GM18868 (cell line): ENCODE results near the gene PLTP.
A peak's percentile ranks its signal among the peaks of the same experiment; 100 is the strongest.
"Not testable (repeated sequence)": the region's sequence is repeated elsewhere in the genome, so short reads cannot be mapped to it uniquely, and the experiment has no call there.

Source experiments
- ATAC-seq: cut with Tn5 transposase; IDR thresholded peaks from one replicate; pipeline ENCODE4 v1.9.1; 2021; ENCODE audit warnings: mild to moderate bottlenecking, moderate library complexity; ENCODE audit not compliant: unreplicated experiment

The PLTP gene

DNA sequence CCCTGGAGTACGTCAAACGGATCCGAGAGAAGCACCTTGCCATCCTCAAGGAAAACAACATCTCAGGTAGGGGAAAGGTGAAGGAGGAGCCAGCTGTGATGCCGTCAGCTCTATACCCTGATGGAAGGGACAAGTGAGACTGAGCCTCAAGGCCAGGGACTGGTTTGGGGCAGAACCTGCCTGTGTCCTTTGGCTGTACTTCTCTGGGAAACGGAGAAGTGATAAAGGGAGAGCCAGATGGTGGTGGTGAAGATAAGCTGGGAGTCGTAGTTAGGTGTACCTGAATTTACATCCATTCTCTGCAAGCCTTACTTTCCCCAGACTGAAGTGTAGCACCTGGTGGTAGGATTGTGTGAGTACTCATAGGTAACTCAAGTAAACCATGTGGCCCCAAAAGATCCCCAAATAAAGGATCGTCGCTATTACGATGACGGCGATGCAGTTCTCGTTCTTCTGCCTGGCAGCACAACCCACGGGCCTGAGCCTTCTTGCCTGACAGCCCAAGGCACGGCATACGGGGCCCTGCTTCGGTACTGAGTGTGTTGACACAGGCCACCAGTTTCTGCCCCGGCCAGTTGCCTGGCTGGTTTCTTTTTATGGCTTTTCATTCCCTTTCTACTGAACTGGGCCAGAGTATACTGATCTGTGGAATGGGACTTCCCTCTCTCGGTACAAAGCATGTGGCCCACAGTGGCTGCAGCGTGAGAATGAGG, 33.2 kb upstream of the PLTP start:
- no peak for ATAC-seq

DNA sequence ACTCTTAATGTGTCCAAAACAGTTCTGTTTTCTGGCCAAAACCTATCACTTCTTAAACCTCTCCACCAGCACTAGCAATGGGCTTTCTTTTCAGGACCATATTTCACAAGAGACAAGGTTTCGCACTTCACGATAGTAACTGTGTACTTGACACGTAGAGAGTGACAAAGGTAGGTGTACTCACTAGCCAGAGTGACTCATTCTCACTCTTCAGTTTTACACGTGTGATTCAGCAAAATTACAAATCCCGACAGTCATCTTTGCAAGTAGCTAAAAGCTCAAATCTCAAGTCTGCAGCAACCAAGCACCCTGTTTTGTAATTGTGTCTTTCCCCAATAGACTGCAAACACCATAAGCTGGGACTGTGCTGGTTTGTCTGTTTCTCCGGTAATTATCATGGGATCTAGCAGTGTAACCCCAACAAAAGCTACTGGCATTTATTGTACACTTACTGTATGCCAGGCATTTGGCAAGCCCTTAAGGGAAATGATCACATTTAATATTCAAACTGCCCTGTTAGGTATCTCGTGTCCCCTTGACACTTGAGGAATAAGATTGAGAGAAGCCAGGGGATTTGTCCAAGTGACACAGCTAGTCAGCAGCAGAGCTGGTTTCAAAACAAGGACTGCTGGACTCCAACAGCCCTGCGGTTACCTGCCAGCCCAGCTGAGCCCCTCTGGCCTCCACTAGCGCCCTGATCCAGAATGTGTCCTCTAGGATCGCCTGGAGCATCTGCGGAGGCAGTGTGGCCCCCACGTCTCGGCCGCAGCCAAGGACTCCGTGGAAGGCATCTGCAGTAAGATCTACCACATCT, 32.4 kb upstream of the PLTP start:
- no peak for ATAC-seq

GRCh38 chr20:45943613-45944012, 31.7 kb upstream of the PLTP start:
- ATAC-seq, result no peak

DNA sequence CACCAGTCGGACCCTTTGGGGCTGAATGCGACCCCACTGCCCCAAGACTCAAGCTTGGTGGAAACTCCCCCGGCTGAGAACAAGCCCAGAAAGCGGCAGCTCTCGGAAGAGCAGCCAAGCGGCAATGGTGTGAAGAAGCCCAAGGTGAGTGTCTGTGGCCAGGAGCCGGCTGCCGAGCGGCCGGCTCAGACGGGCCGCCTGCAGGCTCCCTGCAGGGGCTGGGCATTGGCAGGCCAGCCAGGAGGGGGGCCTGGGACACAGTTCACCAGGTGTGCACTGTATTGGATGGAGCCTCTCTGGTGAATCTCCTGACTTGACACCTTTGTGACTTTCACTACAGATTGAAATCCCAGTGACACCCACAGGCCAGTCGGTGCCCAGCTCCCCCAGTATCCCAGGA, 28.5 kb upstream of the PLTP start:
- ATAC-seq, result no peak

DNA sequence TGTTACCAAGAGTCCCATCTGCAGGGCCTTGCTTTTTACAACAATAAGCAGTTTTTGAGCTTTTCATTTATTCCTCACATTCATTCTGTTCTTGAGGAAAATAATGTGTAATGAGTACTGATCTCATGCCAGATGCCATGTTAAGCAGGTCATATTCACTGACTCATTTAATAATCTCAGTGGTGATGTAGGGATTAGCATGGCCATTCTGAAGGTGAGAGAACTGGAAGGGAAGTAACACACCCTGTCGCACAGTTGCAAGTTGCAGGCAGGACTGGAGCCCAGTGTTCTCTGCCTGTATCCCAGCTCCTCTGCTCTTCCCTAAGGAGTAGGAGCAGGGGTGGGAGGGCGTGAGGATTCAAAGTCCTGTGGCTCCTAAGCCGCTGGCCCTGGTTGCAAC, 28.1 kb upstream of the PLTP start:
- no peak for ATAC-seq

GRCh38 chr20:45938727-45939438, 26.9 kb upstream of the PLTP start:
- ATAC-seq, result no peak

GRCh38 chr20:45937765-45938164, 25.8 kb upstream of the PLTP start:
- no peak for ATAC-seq

GRCh38 chr20:45935416-45936046, 23.6 kb upstream of the PLTP start:
- ATAC-seq, result peak; percentile 7

DNA sequence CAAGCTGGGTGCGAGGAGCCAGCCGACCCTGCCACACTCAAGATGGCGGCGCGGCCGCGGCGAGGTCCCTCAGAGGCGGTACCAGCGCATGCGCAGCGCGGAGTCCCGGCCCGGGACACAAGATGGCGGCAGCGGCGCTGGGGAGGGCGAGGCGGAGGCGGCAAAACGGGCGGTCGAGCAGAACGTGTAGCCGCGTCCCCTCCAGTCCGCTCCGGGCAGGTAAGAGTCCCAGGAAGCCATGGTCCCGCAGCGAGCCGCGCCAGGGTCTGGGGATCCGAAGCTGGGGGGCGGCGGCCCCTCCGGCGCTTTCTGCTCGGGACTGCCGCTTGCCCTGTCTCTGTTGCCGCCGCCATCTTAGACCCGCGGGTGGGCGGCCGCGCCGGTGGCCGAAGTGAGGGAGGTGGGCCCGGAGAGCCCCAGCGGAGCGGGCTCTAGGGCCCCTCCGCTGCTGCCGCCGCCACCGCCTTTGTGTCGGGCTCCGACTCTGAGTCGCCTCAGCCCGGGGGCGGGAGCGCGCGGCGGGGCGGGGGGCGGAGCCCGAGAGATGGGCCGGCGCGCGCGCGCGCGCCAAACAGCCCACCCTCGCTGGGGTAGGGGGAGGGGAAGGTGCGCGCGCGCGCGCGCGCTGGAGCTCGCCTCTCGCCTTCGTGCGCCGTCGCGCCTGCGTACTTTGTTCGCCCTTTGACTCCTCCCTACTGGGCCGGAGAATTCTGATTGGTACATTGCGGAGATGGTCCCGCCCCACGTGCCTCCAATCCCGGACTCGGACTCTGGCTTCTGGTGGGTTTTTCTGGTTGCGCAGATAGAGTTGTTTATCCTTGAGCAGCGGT, 22.8 kb upstream of the PLTP start, which contains the start of gene PCIF1:
PCIF1 (plus strand) TSS at position 98 of the 830 bp plus-strand sequence. CDS start 4,317 bp downstream, outside the sequence.
- ATAC-seq, result peak; percentile 78

GRCh38 chr20:45934046-45934585, 22.2 kb upstream of the PLTP start:
- ATAC-seq, result peak; percentile 10

DNA sequence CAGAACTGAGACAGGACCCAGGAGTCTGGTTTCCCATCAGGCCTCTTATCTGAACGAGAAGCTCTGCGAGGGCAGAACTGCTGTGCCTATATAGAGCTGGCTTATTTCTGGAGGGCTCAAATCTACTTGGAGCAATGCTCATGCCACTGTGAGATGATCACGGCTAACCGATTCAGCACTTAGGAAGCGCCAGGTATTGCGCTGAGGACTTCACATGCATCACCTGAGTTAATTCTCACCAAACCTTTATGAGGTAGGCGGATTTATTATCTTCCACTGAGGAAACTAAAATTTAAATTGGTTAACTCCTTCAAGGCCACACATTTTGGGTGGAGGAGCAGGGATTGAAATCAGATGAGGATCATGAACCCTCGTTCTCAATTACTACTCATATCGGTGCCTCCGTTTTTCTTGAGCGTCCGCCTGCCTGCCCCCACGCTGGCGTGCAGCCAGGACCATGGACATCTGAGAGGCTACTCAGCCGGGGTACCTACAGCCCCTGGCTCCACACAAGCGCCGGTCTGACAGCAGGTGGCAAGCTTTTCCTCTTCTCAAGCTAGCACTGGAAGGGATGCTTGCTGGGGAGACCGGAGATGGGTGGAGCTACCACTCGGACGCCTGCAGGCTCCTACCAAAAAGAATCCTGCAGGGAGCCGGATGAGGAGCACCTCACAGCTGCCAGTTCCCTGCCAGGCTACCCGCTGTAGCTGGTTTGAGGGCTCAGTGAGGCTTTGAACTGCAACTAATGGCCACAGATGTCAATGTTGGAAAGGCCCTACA, 21.5 kb upstream of the PLTP start:
- peak; percentile 29 for ATAC-seq

DNA sequence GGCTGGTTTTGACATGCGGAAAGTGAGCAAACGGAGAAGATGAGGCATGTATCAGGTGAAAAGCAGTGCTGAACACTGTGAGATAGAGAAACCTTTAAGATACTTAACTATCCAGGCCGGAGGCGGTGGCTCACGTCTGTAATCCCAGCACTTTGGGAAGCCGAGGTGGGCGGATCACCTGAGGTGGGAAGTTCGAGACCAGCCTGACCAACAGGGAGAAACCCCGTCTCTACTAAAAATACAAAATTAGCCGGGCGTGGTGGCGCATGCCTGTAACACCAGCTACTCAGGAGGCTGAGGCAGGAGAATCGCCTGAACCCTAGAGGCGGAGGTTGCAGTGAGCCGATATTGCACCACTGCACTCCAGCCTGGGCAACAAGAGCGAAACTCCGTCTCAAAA, 19.7 kb upstream of the PLTP start:
- ATAC-seq, result not testable (repeated sequence)

- no peak for ATAC-seq
These were observed 15.3 kb upstream of the PLTP start for GRCh38 chr20:45927071-45927878.

GRCh38 chr20:45926731-45927070, 14.7 kb upstream of the PLTP start:
- no peak for ATAC-seq

DNA sequence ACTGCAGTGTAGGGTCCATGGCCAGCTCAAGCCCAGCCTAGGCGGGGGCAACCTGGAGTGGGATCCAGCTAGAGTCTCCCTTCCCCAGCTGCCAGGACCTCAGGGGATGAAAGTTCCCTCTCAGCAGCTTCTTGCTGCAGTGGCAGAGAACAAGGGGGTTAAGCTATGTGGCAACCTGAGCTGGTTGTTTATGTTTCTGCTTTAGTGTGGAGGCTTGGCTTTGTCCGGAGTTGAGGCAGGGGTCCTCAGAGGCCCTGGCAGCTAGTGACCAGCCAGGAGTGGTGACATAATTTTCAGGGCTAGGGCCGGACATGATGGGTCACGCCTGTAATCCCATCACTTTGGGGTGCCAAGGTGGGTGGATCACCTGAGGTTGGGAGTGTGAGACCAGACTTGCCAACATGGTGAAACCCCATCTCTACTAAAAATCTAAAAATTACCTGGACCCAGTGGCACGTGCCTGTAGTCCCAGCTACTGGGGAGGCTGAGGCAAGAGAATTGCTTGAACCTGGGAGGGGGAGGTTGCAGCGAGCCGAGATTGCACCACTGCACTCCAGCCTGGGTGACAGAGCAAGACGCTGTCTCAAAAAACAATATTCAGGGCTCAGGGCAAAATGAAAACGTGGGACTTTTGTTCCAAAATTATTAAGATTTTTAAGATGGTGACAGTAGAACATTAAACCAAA, 14.0 kb upstream of the PLTP start:
- ATAC-seq, result no peak

DNA sequence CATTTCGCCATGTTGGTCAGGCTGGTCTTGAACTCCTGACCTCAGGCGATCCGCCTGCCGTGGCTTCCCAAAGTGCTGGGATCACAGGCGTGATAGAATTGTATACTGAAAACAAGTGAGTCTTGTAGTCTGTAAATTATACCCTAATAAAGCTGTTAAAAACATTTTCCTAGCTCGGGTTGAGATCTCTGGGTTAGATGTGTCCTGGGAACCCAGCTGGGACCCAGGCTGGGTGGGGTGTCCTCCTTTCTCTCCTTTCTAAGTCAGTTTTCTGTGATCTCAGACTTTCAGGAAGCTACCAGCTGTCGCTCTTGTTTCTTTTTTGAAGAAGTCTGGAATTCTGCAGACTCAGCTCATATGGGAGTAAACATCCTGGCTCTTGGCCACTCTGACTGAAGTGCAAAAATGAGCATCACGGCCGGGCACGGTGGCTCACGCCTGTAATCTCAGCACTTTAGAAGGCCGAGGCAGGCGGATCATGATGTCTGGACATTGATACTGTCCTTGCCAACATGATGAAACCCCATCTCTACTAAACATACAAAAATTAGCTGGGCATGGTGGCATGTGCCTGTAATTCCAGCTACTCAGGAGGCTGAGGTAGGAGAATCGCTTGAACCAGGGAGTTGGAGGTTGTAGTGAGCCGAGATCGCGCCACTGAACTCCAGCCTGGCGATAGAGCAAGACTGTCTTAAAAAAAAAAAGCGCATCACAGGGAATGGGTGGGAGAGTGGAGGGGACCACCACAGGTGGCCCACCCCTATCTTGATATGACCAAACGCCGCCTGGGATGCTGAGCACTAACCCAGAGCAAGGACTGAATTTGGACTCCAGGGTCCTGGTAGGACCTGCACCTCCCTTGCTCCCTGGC, 12.7 kb upstream of the PLTP start:
- ATAC-seq, result no peak
